Karpas-422 (cell line): ENCODE data around the gene GSDMA. TPM values are rescaled to one million over a fixed set of nuclear protein-coding genes. Genes with fewer than 3 reads are reported as not detected.
"Not testable (repeated sequence)": the region's sequence is repeated elsewhere in the genome, so short reads cannot be mapped to it uniquely, and the experiment has no call there.

ENCODE experiments used
- DNase-seq: peaks from one replicate; pipeline ENCODE4 v3.0.0-alpha.2; 2015
- H2AFZ ChIP-seq: fragments of 200-600 bp; sonication (generic); 2 replicates; pipeline ENCODE4 v1.6.1; 2014; ENCODE audit warnings: antibody characterized with exemption, low read length, mixed read lengths
- H3K27ac ChIP-seq: fragments of 200-600 bp; sonication (generic); 2 replicates; pipeline ENCODE4 v1.5.1; 2014; ENCODE audit warnings: mild to moderate bottlenecking, low read length, moderate library complexity
- H3K27me3 ChIP-seq: fragments of 200-600 bp; sonication (generic); 2 replicates; pipeline ENCODE4 v1.6.1; 2014; ENCODE audit warnings: low read length, mixed read lengths
- H3K36me3 ChIP-seq: fragments of 200-600 bp; sonication (generic); 2 replicates; pipeline ENCODE4 v1.6.1; 2014; ENCODE audit warnings: low read length, mixed read lengths; ENCODE audit not compliant: insufficient read depth
- H3K4me1 ChIP-seq: fragments of 200-600 bp; sonication (generic); 2 replicates; pipeline ENCODE4 v1.6.1; 2014; ENCODE audit warnings: mild to moderate bottlenecking, low read length, mixed read lengths
- H3K4me2 ChIP-seq: fragments of 200-600 bp; sonication (generic); 2 replicates; pipeline ENCODE4 v1.6.1; 2014; ENCODE audit warnings: low read length, low read depth, mild to moderate bottlenecking; ENCODE audit not compliant: poor library complexity, severe bottlenecking
- H3K4me3 ChIP-seq: fragments of 200-600 bp; sonication (generic); 2 replicates; pipeline ENCODE4 v1.5.1; 2014; ENCODE audit warnings: mild to moderate bottlenecking, antibody characterized with exemption, low read length, mixed read lengths
- H3K79me2 ChIP-seq: fragments of 200-600 bp; sonication (generic); 2 replicates; pipeline ENCODE4 v1.6.1; 2014; ENCODE audit warnings: mild to moderate bottlenecking, low read length, mixed read lengths
- H3K9ac ChIP-seq: fragments of 200-600 bp; sonication (generic); 2 replicates; pipeline ENCODE4 v1.6.0; 2014; ENCODE audit warnings: low read length
- H3K9me2 ChIP-seq: fragments of 200-600 bp; sonication (generic), shearing (Covaris generic); replicated peaks from 2 replicates; pipeline ENCODE4 v1.6.0; 2014; ENCODE audit warnings: mild to moderate bottlenecking, low read length, moderate library complexity; ENCODE audit not compliant: insufficient read depth
- H3K9me3 ChIP-seq: fragments of 300-700, 200-600 bp; sonication (generic); 2 replicates; pipeline ENCODE4 v1.6.1; 2014; ENCODE audit warnings: low read length, mixed read lengths
- H4K20me1 ChIP-seq: fragments of 200-600 bp; sonication (generic); 2 replicates; pipeline ENCODE4 v1.6.1; 2014; ENCODE audit warnings: mild to moderate bottlenecking, antibody characterized with exemption, low read length, low read depth; ENCODE audit not compliant: insufficient read depth
- total RNA-seq: library from RNA; depleted of rRNA; stranded (reverse); fragments of >200 nt; shearing (Covaris generic); gene quantifications from 2 replicates; pipeline ENCODE4 v1.2.3, GENCODE V29; 2014; ENCODE audit warnings: low replicate concordance

GSDMA gene
- total RNA-seq, 1 experiment from 2014 or later, result not detected

- H2AFZ ChIP-seq, result no peak overlapping the region
- H3K4me1 ChIP-seq, result no peaks in the 10 kb centered on the region
- no peak overlapping the region for H3K9ac ChIP-seq
- no peak for DNase-seq
- H4K20me1 ChIP-seq, result no peaks in the 10 kb centered on the region
- H3K79me2 ChIP-seq, result no peaks in the 10 kb centered on the region
- H3K4me2 ChIP-seq, result no peak overlapping the region
- no peaks in the 10 kb centered on the region for H3K9me2 ChIP-seq
- H3K27me3 ChIP-seq, result no peaks in the 10 kb centered on the region
- no peak overlapping the region for H3K4me3 ChIP-seq
- H3K36me3 ChIP-seq, result peaks cover 8% of the 10 kb centered on the region; the same call in 1 of the 2 replicates
- no peak overlapping the region for H3K27ac ChIP-seq
- H3K9me3 ChIP-seq, result no peaks in the 10 kb centered on the region
Observed at GRCh38 chr17:39999067-39999466, 36.3 kb downstream of the GSDMA start.

GRCh38 chr17:40000161-40000560 lies 37.4 kb downstream of the GSDMA start:
- Histone ChIP-seq H4K20me1 (no peaks in the 10 kb centered on the region), H3K27ac (no peak overlapping the region), H2AFZ (no peak overlapping the region), H3K4me2 (no peak overlapping the region), H3K9me3 (no peaks in the 10 kb centered on the region), H3K27me3 (no peaks in the 10 kb centered on the region), H3K9me2 (no peaks in the 10 kb centered on the region), H3K36me3 (0 out of 2 replicates have a peak, but pooled peaks cover 4% of the 10 kb centered on the region), H3K4me1 (no peaks in the 10 kb centered on the region), H3K4me3 (no peak overlapping the region), H3K9ac (no peak overlapping the region), H3K79me2 (no peaks in the 10 kb centered on the region)
- DNase-seq, result no peak

GRCh38 chr17:40001335-40001734 lies 38.5 kb downstream of the GSDMA start:
- not testable (repeated sequence) for H3K79me2 ChIP-seq, H3K4me2 ChIP-seq, H3K4me3 ChIP-seq, H2AFZ ChIP-seq, H3K9me3 ChIP-seq, DNase-seq, H4K20me1 ChIP-seq, H3K27ac ChIP-seq, H3K9ac ChIP-seq, H3K4me1 ChIP-seq, H3K9me2 ChIP-seq, H3K36me3 ChIP-seq, H3K27me3 ChIP-seq

- H3K4me3 ChIP-seq, result no peak overlapping the region
- H2AFZ ChIP-seq, result no peak overlapping the region
- H3K9ac ChIP-seq, result no peak overlapping the region
- no peaks in the 10 kb centered on the region for H3K79me2 ChIP-seq
- H3K36me3 ChIP-seq, result no peaks in the 10 kb centered on the region
- DNase-seq, result no peak
- H3K9me2 ChIP-seq, result no peaks in the 10 kb centered on the region
- H3K27ac ChIP-seq, result no peak overlapping the region
- no peak overlapping the region for H3K4me2 ChIP-seq
- no peaks in the 10 kb centered on the region for H3K27me3 ChIP-seq
- H4K20me1 ChIP-seq, result no peaks in the 10 kb centered on the region
- H3K9me3 ChIP-seq, result no peaks in the 10 kb centered on the region
- H3K4me1 ChIP-seq, result no peaks in the 10 kb centered on the region
Observed at GRCh38 chr17:40004072-40004471, 41.3 kb downstream of the GSDMA start.

- Histone ChIP-seq H3K4me3 (no peak overlapping the region), H4K20me1 (no peaks in the 10 kb centered on the region), H3K9me2 (no peaks in the 10 kb centered on the region), H2AFZ (no peak overlapping the region), H3K4me1 (no peaks in the 10 kb centered on the region), H3K4me2 (no peak overlapping the region), H3K9me3 (no peaks in the 10 kb centered on the region), H3K79me2 (no peaks in the 10 kb centered on the region), H3K27me3 (no peaks in the 10 kb centered on the region), H3K36me3 (no peaks in the 10 kb centered on the region), H3K9ac (no peak overlapping the region), H3K27ac (no peak overlapping the region)
- no peak for DNase-seq
Observed at GRCh38 chr17:40004712-40005111, 41.9 kb downstream of the GSDMA start.

- no peaks in the 10 kb centered on the region for H3K36me3 ChIP-seq
- H2AFZ ChIP-seq, result no peak overlapping the region
- no peaks in the 10 kb centered on the region for H3K79me2 ChIP-seq
Observed at GRCh38 chr17:40005520-40005919, 42.7 kb downstream of the GSDMA start.

GRCh38 chr17:40010946-40011500 lies 48.2 kb downstream of the GSDMA start:
- H3K36me3 ChIP-seq, H3K4me2 ChIP-seq, H3K4me1 ChIP-seq, H3K79me2 ChIP-seq, H3K27me3 ChIP-seq, DNase-seq, H2AFZ ChIP-seq, H3K4me3 ChIP-seq, H3K9ac ChIP-seq, H3K9me3 ChIP-seq, H3K9me2 ChIP-seq, H3K27ac ChIP-seq, H4K20me1 ChIP-seq: not testable (repeated sequence)

More at GRCh38 chr17:40005520-40005919, 42.7 kb downstream of the GSDMA start:
- Histone ChIP-seq H3K4me2 (no peak overlapping the region), H3K9ac (no peak overlapping the region), H3K9me3 (no peaks in the 10 kb centered on the region), H3K4me3 (no peak overlapping the region), H3K4me1 (no peaks in the 10 kb centered on the region), H3K27me3 (no peaks in the 10 kb centered on the region), H3K27ac (no peak overlapping the region), H3K9me2 (no peaks in the 10 kb centered on the region), H4K20me1 (no peaks in the 10 kb centered on the region)
- no peak for DNase-seq

- H4K20me1 ChIP-seq, H3K4me2 ChIP-seq, H3K27me3 ChIP-seq, H3K9me3 ChIP-seq, H2AFZ ChIP-seq, H3K79me2 ChIP-seq, H3K27ac ChIP-seq, H3K4me1 ChIP-seq, H3K4me3 ChIP-seq, H3K9me2 ChIP-seq, H3K36me3 ChIP-seq, DNase-seq, H3K9ac ChIP-seq: not testable (repeated sequence)
Observed at GRCh38 chr17:40012017-40012647, 49.3 kb downstream of the GSDMA start.
